GM12878 (cell line): ENCODE measurements around the gene WBP11. TPM values are rescaled to one million over a fixed set of nuclear protein-coding genes. Genes with fewer than 3 reads are reported as not detected.

Experiments used
- ATAC-seq: fragments of 200-7000 bp; cut with Tn5 transposase; 3 replicates; pipeline ENCODE4 v1.9.1; 2020; ENCODE audit warnings: mild to moderate bottlenecking, moderate library complexity
- BruUV-seq: library from RNA; stranded (reverse); fragments of 400-500 nt; replicated peaks from 2 replicates; lab custom pipeline; 2021; lab: Mats Ljungman, UMichigan
- CTCF ChIA-PET: fragments of 300-600 bp; sonication (Branson Sonifier 250); formaldehyde crosslinking; extraction: SDS; loops from one replicate; lab custom pipeline; 2021; ENCODE audit warnings: inconsistent platforms; lab: Yijun Ruan, JAX
- POLR2A ChIA-PET: fragments of 350-600 bp; formaldehyde crosslinking; extraction: SDS; loops from one replicate; lab custom pipeline; 2021; ENCODE audit warnings: inconsistent platforms; lab: Charles Lee
- RAD21 ChIA-PET: fragments of 300-600 bp; sonication (Branson Sonifier 250); formaldehyde crosslinking; loops from one replicate; lab custom pipeline; 2023; ENCODE audit warnings: antibody characterized with exemption; ENCODE audit not compliant: unreplicated experiment; lab: Charles Lee
- SMC1A ChIA-PET: fragments of 300-600 bp; sonication (Branson Sonifier 250); formaldehyde crosslinking; loops from one replicate; lab custom pipeline; 2023; ENCODE audit not compliant: unreplicated experiment, uncharacterized antibody; lab: Charles Lee
- DNase-seq: peaks from one replicate; pipeline ENCODE4 v3.0.0-alpha.2; 2011; ENCODE audit warnings: low read depth, low spot score
- FAIRE-seq: peaks from 3 replicates; lab custom pipeline; 2011; peaks lifted over from hg19 to GRCh38; lab: Jason Lieb, UNC
- H2AFZ ChIP-seq: 2 replicates; pipeline ENCODE4 v1.6.0; 2011; ENCODE audit warnings: low read depth, low read length, control low read depth; ENCODE audit not compliant: control insufficient read depth
- H3K27ac ChIP-seq: 2 replicates; pipeline ENCODE4 v1.5.1; 2011; ENCODE audit warnings: control low read depth; ENCODE audit not compliant: control insufficient read depth, insufficient read depth
- H3K27me3 ChIP-seq, 2 experiments: replicated peaks in 1 of 2; 2 replicates each; pipeline versions ENCODE4 v1.6.0 to v1.6.1; 2011; ENCODE audit warnings: low read length in 1 of 2; ENCODE audit not compliant: control insufficient read depth in 2 of 2, insufficient read depth in 2 of 2
- H3K36me3 ChIP-seq, 2 experiments: 2 replicates each; pipeline ENCODE4 v1.5.1; 2011; ENCODE audit warnings: low read length in 1 of 2; ENCODE audit not compliant: control insufficient read depth in 2 of 2, insufficient read depth in 2 of 2
- H3K4me1 ChIP-seq: 2 replicates; pipeline ENCODE4 v1.6.1; 2011; ENCODE audit warnings: mild to moderate bottlenecking, low read length, moderate library complexity, mixed read lengths; ENCODE audit not compliant: control insufficient read depth, insufficient read depth
- H3K4me2 ChIP-seq: 2 replicates; pipeline ENCODE4 v1.6.0; 2011; ENCODE audit warnings: control low read depth; ENCODE audit not compliant: control insufficient read depth, insufficient read depth
- H3K4me3 ChIP-seq: fragments of 200-600 bp; sonication (generic); 2 replicates; pipeline ENCODE4 v1.5.1; 2016
- H3K79me2 ChIP-seq: 2 replicates; pipeline ENCODE4 v1.6.0; 2011; ENCODE audit warnings: low read length; ENCODE audit not compliant: control insufficient read depth, insufficient read depth
- H3K9ac ChIP-seq: 2 replicates; pipeline ENCODE4 v1.8.0; 2011; ENCODE audit warnings: low read length, control low read depth, mixed read lengths; ENCODE audit not compliant: control insufficient read depth, insufficient read depth
- H3K9me3 ChIP-seq: replicated peaks from 3 replicates; pipeline ENCODE4 v1.5.1; 2011; ENCODE audit warnings: mild to moderate bottlenecking, low read length; ENCODE audit not compliant: control insufficient read depth, insufficient read depth
- H4K20me1 ChIP-seq: 2 replicates; pipeline ENCODE4 v1.6.0; 2011; ENCODE audit not compliant: control insufficient read depth, insufficient read depth
- ASH2L ChIP-seq: fragments of 300-600, 200-600 bp; sonication (generic); IDR thresholded peaks from 2 replicates; pipeline ENCODE4 v1.6.1; 2017; ENCODE audit warnings: low read depth, mild to moderate bottlenecking, borderline replicate concordance
- CHD4 ChIP-seq: fragments of 200-600 bp; sonication (generic); IDR thresholded peaks from 2 replicates; pipeline ENCODE4 v1.6.1; 2016; ENCODE audit warnings: mild to moderate bottlenecking
- ELK1 ChIP-seq: IDR thresholded peaks from 2 replicates; pipeline ENCODE4 v1.6.1; 2012; ENCODE audit warnings: low read depth, low read length, improper control_type of control experiment
- FOXM1 ChIP-seq: IDR thresholded peaks from 2 replicates; pipeline ENCODE4 v1.6.1; 2012; ENCODE audit warnings: low read depth, mild to moderate bottlenecking, inconsistent platforms, low read length, moderate library complexity
- MTA2 ChIP-seq: fragments of 450-650 bp; IDR thresholded peaks from 2 replicates; pipeline ENCODE4 v1.6.1; 2016; ENCODE audit warnings: low read depth, mild to moderate bottlenecking, moderate library complexity
- MYC ChIP-seq: IDR thresholded peaks from 2 replicates; pipeline ENCODE4 v1.6.1; 2011; ENCODE audit warnings: mild to moderate bottlenecking, low read length, moderate library complexity, inconsistent platforms; ENCODE audit not compliant: insufficient read depth, insufficient replicate concordance, insufficient read length, severe bottlenecking
- NKRF ChIP-seq: fragments of 450-650 bp; conservative IDR thresholded peaks from 2 replicates; pipeline ENCODE4 v1.6.1; 2017; ENCODE audit warnings: mild to moderate bottlenecking, moderate library complexity
- PAX8 ChIP-seq: fragments of 450-650 bp; IDR thresholded peaks from 2 replicates; pipeline ENCODE4 v1.6.1; 2017; ENCODE audit warnings: mild to moderate bottlenecking, moderate library complexity
- ZBTB33 ChIP-seq: fragments of 450-650 bp; IDR thresholded peaks from 2 replicates; pipeline ENCODE4 v1.6.1; 2017; ENCODE audit warnings: mild to moderate bottlenecking
- WGBS: methylation state at CpG from one replicate; pipeline ENCODE4 v1.1.6; 2016; ENCODE audit warnings: low lambda C conversion rate; ENCODE audit not compliant: insufficient replicate concordance, insufficient coverage; ENCODE audit errors: missing lambda C conversion rate; 5-methylcytosine and 5-hydroxymethylcytosine counted together
- in situ Hi-C: fragments of 300-500 bp; cut with MboI; formaldehyde crosslinking; loops from 9 replicates; pipeline ENCODE4 v1.14.3; 2018; ENCODE audit warnings: mixed read lengths
- intact Hi-C: fragments of 100-400 bp; cut with micrococcal nuclease; formaldehyde crosslinking; loops from one replicate; pipeline ENCODE4 v1.14.2; 2022; ENCODE audit not compliant: unreplicated experiment
- polyA plus RNA-seq, 11 experiments: library from polyadenylated mRNA; depleted of rRNA in 4 of 11; unstranded in 6 of 11; stranded (reverse) in 5 of 11; fragments of >200 nt; fragmentation: Nextera tagmentation in 4 of 11; fragmentation: Illumina TruSeq in 1 of 11; extraction: Ambion mirVana in 4 of 11; extraction: Trizol in 1 of 11; gene quantifications; 1 replicate in 1 of 11; 2 replicates in 10 of 11; pipeline versions ENCODE4 v1.2.1 to v1.2.3, GENCODE V29; 2011 to 2016; ENCODE audit warnings: inconsistent platforms in 2 of 11, missing spikeins in 2 of 11, low read depth in 1 of 11
- total RNA-seq, 4 experiments: library from RNA; depleted of rRNA in 3 of 4; stranded (reverse); fragments of >200 nt in 3 of 4; fragmentation: Illumina TruSeq in 1 of 4; extraction: Trizol in 1 of 4; gene quantifications; 2 replicates each; pipeline versions ENCODE4 v1.2.1 to v1.2.3, GENCODE V29; 2013 to 2021

The WBP11 gene
- total and polyA plus RNA-seq, 10 of the 15 experiments (the other 5 are each of a cell fraction or from before 2014, with no cell fraction given): 11.5 to 107 (median 29.1) TPM

- no peak overlapping the region for H2AFZ ChIP-seq
- no peaks in the 10 kb centered on the region for H3K79me2 ChIP-seq
- no peaks in the 10 kb centered on the region for H3K4me1 ChIP-seq
- no peak for FAIRE-seq
- SMC1A ChIA-PET: interaction anchor here (1.0 to 3.2 kb wide), 6 partner anchors 8 to 572 kb away, joined by 3 to 10 read pairs (median 4); no protein-coding TSS in a partner anchor
- TF ChIP-seq CHD4 (no peak), MTA2 (no peak), ASH2L (no peak)
- DNase-seq: no peak
- BruUV-seq: no TSS peak
- no peak overlapping the region for H3K4me3 ChIP-seq
- 96% methylated on average over 5 of the region's 5 CpGs for WGBS
- peak; percentile 16; the same call in 1 of the 3 replicates for ATAC-seq
- in situ Hi-C loops (no loop called here), intact Hi-C loops (no loop called here)
- no peaks in the 10 kb centered on the region for H3K36me3 ChIP-seq
- H3K27ac ChIP-seq: no peak overlapping the region
- no peaks in the 10 kb centered on the region for H3K27me3 ChIP-seq
- H4K20me1 ChIP-seq: no peaks in the 10 kb centered on the region
- H3K4me2 ChIP-seq: no peak overlapping the region
- POLR2A ChIA-PET: no interaction called here
- RAD21 ChIA-PET: interaction anchor here (1.1 to 2.1 kb wide), 4 partner anchors 10 to 185 kb away, joined by 3 to 6 read pairs (median 5); no protein-coding TSS in a partner anchor
- CTCF ChIA-PET: interaction anchor here (0.5 to 1.7 kb wide), 10 partner anchors 8 to 421 kb away, joined by 3 to 8 read pairs (median 4); no protein-coding TSS in a partner anchor
- H3K9me3 ChIP-seq: no peaks in the 10 kb centered on the region
- no peak overlapping the region for H3K9ac ChIP-seq
Observed at GRCh38 chr12:14810167-14810952, 7.1 kb upstream of the WBP11 start.

GRCh38 chr12:14803830-14804160 is 517 bp upstream of the WBP11 start:
- peak overlapping the region; percentile 45; the same call in 1 of the 2 replicates for H3K4me2 ChIP-seq
- H3K4me1 ChIP-seq: peaks cover 3% of the 10 kb centered on the region; the same call in 1 of the 2 replicates
- ChIA-PET SMC1A (interaction anchor here (0.5 to 7.2 kb wide), 8 partner anchors 12 to 192 kb away, joined by 3 to 52 read pairs (median 4); a partner anchor contains a TSS), POLR2A (interaction anchor here (0.6 to 4.6 kb wide), 8 partner anchors 9 to 154 kb away, joined by 3 to 41 read pairs (median 6); a partner anchor contains a TSS), CTCF (interaction anchor here (0.7 to 5.5 kb wide), 7 partner anchors 10 to 194 kb away, joined by 3 to 38 read pairs (median 3); a partner anchor contains a TSS), RAD21 (interaction anchor here (0.8 to 7.4 kb wide), 7 partner anchors 8 to 158 kb away, joined by 3 to 89 read pairs (median 4); partner anchors contain the start of gene ARHGDIB)
- peak overlapping the region; percentile 98 for H3K4me3 ChIP-seq
- ATAC-seq (peak; percentile 8), DNase-seq (no peak), FAIRE-seq (no peak)
- H2AFZ ChIP-seq: peak overlapping the region; percentile 94
- no peaks in the 10 kb centered on the region; a peak in 2 of 4 replicates for H3K36me3 ChIP-seq
- peaks cover 51% of the 10 kb centered on the region for H3K79me2 ChIP-seq
- in situ Hi-C loops: no loop called here
- H3K9me3 ChIP-seq: no peaks in the 10 kb centered on the region
- TF ChIP-seq FOXM1 (0 out of 2 replicates have a peak, but pooled peaks have one; percentile 9), ZBTB33 (no peak), PAX8 (0 out of 2 replicates have a peak, but pooled peaks have one; percentile 59), MYC (no peak), ELK1 (peak; percentile 39; the same call in 1 of the 2 replicates), NKRF (0 out of 2 replicates have a peak, but pooled peaks have one; percentile 39)
- intact Hi-C loops: loop anchor here (2.0 kb wide), 1 partner anchor 29 kb away; a partner anchor contains a TSS
- WGBS: 0% methylated on average over 12 of the region's 12 CpGs
- H3K9ac ChIP-seq: peak overlapping the region; percentile 73
- H3K27ac ChIP-seq: peak overlapping the region; percentile 57
- no peaks in the 10 kb centered on the region for H3K27me3 ChIP-seq
- no peaks in the 10 kb centered on the region for H4K20me1 ChIP-seq
- TSS peak; percentile 94 for BruUV-seq
